ENCODE results near the gene RIPOR3.

Gene RIPOR3

GRCh38 chr20:50560867-50561266 lies 130.5 kb downstream of the RIPOR3 start:
- TF ChIP-seq POLR2A (IDR thresholded peaks at IDR 0.05; ENCODE audit: low read length): no peak
- no peak for TF ChIP-seq GATA1 (IDR thresholded peaks at IDR 0.05; ENCODE audit: low read depth, low read length)
- DNase-seq: no peak

- DNase-seq: no peak
- TF ChIP-seq GATA1 (IDR thresholded peaks at IDR 0.05; ENCODE audit: low read depth, low read length) (no peak), POLR2A (IDR thresholded peaks at IDR 0.05; ENCODE audit: low read length) (no peak)
Observed at GRCh38 chr20:50559856-50560638, 131.3 kb downstream of the RIPOR3 start.

GRCh38 chr20:50559149-50559548 lies 132.2 kb downstream of the RIPOR3 start:
- TF ChIP-seq GATA1 (IDR thresholded peaks at IDR 0.05; ENCODE audit: low read depth, low read length) (no peak), POLR2A (IDR thresholded peaks at IDR 0.05; ENCODE audit: low read length) (no peak)
- DNase-seq: no peak

- TF ChIP-seq GATA1 (IDR thresholded peaks at IDR 0.05; ENCODE audit: low read depth, low read length) (no peak), POLR2A (IDR thresholded peaks at IDR 0.05; ENCODE audit: low read length) (no peak)
Observed at GRCh38 chr20:50558483-50558925, 132.8 kb downstream of the RIPOR3 start.

GRCh38 chr20:50557549-50558134 lies 133.7 kb downstream of the RIPOR3 start:
- TF ChIP-seq GATA1 (IDR thresholded peaks at IDR 0.05; ENCODE audit: low read depth, low read length): no peak
- TF ChIP-seq POLR2A (IDR thresholded peaks at IDR 0.05; ENCODE audit: low read length): no peak
- DNase-seq: no peak

More at GRCh38 chr20:50558483-50558925, 132.8 kb downstream of the RIPOR3 start:
- peak in 1 of 2 experiments; percentile 41 for DNase-seq

GRCh38 chr20:50555662-50556061 lies 135.7 kb downstream of the RIPOR3 start:
- no peak for TF ChIP-seq GATA1 (IDR thresholded peaks at IDR 0.05; ENCODE audit: low read depth, low read length)
- DNase-seq: peak; percentile 18 to 52

GRCh38 chr20:50554694-50555579 lies 136.4 kb downstream of the RIPOR3 start:
- TF ChIP-seq GATA1 (IDR thresholded peaks at IDR 0.05; ENCODE audit: low read depth, low read length) (no peak), POLR2A (IDR thresholded peaks at IDR 0.05; ENCODE audit: low read length) (no peak)

GRCh38 chr20:50552979-50553378 lies 138.4 kb downstream of the RIPOR3 start:
- no peak for DNase-seq
- TF ChIP-seq POLR2A (IDR thresholded peaks at IDR 0.05; ENCODE audit: low read length): no peak
- TF ChIP-seq GATA1 (IDR thresholded peaks at IDR 0.05; ENCODE audit: low read depth, low read length): no peak

More at GRCh38 chr20:50554694-50555579, 136.4 kb downstream of the RIPOR3 start:
- no peak for DNase-seq

GRCh38 chr20:50551288-50551687 lies 140.1 kb downstream of the RIPOR3 start:
- no peak for DNase-seq

GRCh38 chr20:50550531-50550930 lies 140.8 kb downstream of the RIPOR3 start:
- TF ChIP-seq POLR2A (IDR thresholded peaks at IDR 0.05; ENCODE audit: low read length) (no peak), GATA1 (IDR thresholded peaks at IDR 0.05; ENCODE audit: low read depth, low read length) (no peak)
- no peak for DNase-seq

More at GRCh38 chr20:50551288-50551687, 140.1 kb downstream of the RIPOR3 start:
- TF ChIP-seq POLR2A (IDR thresholded peaks at IDR 0.05; ENCODE audit: low read length) (no peak), GATA1 (IDR thresholded peaks at IDR 0.05; ENCODE audit: low read depth, low read length) (no peak)

- no peak for DNase-seq
- TF ChIP-seq POLR2A (IDR thresholded peaks at IDR 0.05; ENCODE audit: low read length) (no peak), GATA1 (IDR thresholded peaks at IDR 0.05; ENCODE audit: low read depth, low read length) (no peak)
Observed at GRCh38 chr20:50548396-50548795, 142.9 kb downstream of the RIPOR3 start.

- TF ChIP-seq POLR2A (IDR thresholded peaks at IDR 0.05; ENCODE audit: low read length): no peak
- no peak for TF ChIP-seq GATA1 (IDR thresholded peaks at IDR 0.05; ENCODE audit: low read depth, low read length)
- no peak for DNase-seq
Observed at GRCh38 chr20:50547964-50548363, 143.4 kb downstream of the RIPOR3 start.

- TF ChIP-seq POLR2A (IDR thresholded peaks at IDR 0.05; ENCODE audit: low read length) (no peak), GATA1 (IDR thresholded peaks at IDR 0.05; ENCODE audit: low read depth, low read length) (no peak)
- DNase-seq: no peak
Observed at GRCh38 chr20:50546729-50547314, 144.5 kb downstream of the RIPOR3 start.
